GM21737 (cell line): ENCODE results near the gene POLR2H.
"Not testable (repeated sequence)": the region's sequence is repeated elsewhere in the genome, so short reads cannot be mapped to it uniquely, and the experiment has no call there.

Source experiments
- ATAC-seq: cut with Tn5 transposase; IDR thresholded peaks from one replicate; pipeline ENCODE4 v1.9.1; 2021; ENCODE audit warnings: mild to moderate bottlenecking, moderate library complexity; ENCODE audit not compliant: unreplicated experiment

POLR2H gene

GRCh38 chr3:184335661-184336546 is 25.6 kb upstream of the POLR2H start:
- peak; percentile 55 for ATAC-seq

- no peak for ATAC-seq
Measured at GRCh38 chr3:184336547-184337398, 24.7 kb upstream of the POLR2H start.

GRCh38 chr3:184337399-184337714 is 24.2 kb upstream of the POLR2H start, which contains the start of gene FAM131A:
Gene FAM131A (plus strand): TSS chr3:184337600. CDS start chr3:184337631, 31 bp downstream.
- no peak for ATAC-seq

- ATAC-seq: no peak
Measured at GRCh38 chr3:184337981-184338380, 23.5 kb upstream of the POLR2H start.

DNA sequence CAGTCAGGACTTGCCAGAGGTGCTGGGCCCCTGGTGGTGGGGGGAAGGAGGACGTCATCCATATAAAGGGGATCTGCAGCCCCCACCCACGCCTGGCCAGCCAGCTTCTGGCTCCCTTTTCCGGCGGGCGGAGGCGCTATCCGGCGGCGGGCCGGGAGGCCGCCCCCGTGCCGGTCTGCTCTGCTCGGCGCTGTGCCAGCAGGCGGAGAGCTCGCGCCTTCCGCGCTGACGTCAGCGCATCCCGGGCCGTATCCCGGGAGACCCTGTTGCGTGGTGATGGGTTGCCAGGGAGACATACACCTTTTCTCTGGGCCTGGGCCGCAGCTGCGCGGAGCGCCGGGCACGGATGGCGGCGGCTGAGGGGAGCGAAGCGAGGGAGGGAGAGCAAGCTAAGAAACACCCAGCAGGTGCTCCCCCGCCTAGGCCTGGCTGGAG is 23.0 kb upstream of the POLR2H start:
- ATAC-seq: no peak

DNA sequence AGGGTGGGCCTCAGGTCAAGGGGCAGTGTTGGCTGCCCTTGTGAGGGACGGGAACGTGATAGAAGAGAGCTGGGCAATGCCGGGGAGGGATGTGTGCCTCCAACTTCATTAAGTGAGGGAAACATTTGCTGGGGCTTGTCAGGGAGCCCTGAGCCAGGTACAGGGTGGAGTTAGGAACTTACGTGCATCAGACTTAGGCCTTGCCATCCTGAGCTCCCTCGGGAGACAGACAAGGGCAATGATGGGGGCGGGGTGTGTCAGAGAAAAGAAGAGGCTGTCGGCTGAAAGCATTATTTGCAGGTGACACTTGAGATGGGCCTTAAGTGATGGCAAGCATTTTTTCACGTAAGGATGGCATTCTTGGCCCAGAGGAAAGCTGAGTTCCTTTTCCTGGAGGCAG is 22.5 kb upstream of the POLR2H start:
- ATAC-seq: no peak

DNA sequence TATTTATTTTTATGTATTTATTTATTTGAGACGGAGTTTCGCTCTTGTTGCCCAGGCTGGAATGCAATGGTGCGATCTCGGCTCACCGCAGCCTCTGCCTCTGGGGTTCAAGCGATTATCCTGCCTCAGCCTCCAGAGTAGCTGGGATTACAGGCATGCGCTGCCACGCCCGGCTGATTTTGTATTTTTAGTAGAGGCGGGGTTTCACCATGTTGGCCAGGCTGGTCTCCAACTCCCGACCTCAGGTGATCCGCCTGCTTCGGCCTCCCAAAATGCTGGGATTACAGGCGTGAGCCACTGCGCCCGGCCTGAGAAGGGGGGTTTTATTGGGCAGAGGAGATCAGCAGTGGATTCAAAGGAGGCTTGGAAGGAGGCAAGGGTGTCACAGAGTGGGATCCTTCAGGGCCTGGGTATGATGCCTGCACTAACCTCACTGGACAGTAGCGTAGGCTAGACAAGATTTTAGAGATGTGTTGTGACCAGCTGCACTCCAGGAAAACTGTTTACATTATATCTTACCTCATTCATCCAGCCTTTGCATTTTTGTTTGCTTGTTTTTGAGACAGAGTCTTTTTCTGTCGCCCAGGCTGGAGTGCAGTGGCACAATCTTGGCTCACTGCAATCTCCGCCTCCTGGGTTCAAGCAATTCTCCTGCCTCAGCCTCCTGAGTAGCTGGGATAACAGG is 21.9 kb upstream of the POLR2H start:
- ATAC-seq: not testable (repeated sequence)

DNA sequence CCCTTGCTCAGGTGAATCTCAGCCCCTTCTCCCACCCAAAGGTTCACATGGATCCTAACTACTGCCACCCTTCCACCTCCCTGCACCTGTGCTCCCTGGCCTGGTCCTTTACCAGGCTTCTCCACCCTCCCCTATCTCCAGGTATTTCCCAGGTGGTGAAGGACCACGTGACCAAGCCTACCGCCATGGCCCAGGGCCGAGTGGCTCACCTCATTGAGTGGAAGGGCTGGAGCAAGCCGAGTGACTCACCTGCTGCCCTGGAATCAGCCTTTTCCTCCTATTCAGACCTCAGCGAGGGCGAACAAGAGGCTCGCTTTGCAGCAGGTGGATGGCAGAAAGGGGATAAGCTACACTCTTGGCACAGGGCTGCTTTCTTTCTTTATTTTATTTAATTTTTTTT is 19.6 kb upstream of the POLR2H start:
- no peak for ATAC-seq

- ATAC-seq: no peak
Measured at GRCh38 chr3:184343200-184343876, 18.2 kb upstream of the POLR2H start.

GRCh38 chr3:184344579-184345316 is 16.8 kb upstream of the POLR2H start:
- no peak for ATAC-seq

- no peak for ATAC-seq
Measured at GRCh38 chr3:184345317-184346144, 16.0 kb upstream of the POLR2H start.

GRCh38 chr3:184346480-184347190 is 14.9 kb upstream of the POLR2H start:
- ATAC-seq: no peak

- ATAC-seq: no peak
Measured at GRCh38 chr3:184347321-184348056, 14.0 kb upstream of the POLR2H start.

DNA sequence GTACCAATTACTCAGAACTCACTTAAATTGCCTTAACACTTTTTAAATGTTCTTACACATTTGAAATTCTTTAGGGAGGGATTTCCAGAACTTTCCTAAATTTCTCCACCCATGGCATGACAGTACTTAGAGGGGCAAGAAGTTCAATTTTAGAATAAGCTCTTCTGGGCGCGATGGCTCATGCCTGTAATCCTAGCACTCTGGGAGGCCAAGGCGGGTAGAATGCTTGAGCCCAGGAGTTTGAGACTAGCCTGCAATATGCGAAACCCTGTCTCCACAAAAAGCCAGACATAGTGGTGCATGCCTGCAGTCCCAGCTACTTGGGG is 13.5 kb upstream of the POLR2H start:
- ATAC-seq: no peak

DNA sequence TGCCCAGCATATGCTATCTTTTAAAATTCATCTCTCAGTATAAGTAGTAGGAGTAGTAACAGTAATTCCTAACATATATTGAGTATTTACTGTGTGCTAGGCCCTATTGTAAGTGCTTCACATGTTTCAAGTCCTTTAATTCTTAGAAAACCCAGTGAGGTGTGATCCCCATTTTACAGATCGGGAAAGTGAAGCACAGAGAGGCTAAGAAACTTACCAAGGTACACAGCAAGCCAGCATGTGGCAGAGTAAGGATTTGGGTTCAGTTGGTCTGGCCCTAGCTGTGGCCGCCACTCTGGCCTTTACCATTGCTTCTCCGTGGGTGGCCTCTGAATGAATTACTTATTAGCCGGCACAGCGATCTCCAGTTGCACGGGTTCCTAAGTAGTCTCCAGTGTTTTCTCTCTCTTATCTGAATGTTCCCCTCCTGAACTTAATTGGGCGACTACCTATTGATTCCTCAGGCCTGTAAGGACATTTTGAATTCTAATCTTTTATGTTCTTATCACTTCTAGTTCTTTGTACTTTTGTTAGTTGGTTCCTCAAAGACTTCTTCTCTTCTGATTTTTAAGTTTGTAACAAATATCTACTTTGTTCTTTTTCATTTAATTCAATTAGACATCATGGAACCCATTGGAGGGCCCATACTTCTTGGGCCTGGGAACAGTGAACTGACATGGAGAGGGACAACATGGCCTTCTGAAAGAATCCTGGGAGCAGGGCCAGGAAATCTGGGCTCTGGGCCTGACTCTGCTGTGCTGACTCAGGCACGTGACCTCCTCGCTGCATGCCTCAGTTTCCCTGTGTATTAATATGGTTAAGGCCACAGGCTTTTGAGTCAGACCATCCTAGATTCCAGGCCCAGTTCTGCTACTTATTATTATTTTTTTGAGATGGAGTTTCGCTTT is 11.7 kb upstream of the POLR2H start:
- no peak for ATAC-seq

DNA sequence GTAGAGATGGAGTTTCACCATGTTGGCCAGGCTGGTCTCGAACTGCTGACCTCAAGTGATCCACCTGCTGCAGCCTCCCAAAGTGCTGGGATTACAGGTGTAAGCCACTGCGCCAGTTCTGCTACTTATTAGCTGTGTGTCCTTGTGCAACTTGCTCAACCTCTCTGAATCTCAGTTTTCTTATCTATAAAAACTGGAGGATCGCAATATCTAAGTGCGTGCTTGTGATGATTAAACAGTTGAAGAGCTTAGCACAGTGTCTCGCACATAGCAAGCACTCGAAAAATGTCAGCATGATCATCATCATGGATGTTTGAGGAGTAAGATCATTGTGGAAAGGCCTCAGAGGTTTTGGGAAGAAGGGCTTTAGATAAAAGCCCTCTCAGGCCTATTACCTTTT is 10.9 kb upstream of the POLR2H start:
- ATAC-seq: no peak
